Body of pancreas (tissue), 4 donors: ENCODE results near the gene TNS3. TPM values are rescaled to one million over a fixed set of nuclear protein-coding genes. Genes with fewer than 3 reads are reported as not detected.

Source experiments
- ATAC-seq: fragments of 150-250 bp; one replicate; pipeline ENCODE4 v1.9.1; 2016
- DNase-seq, 4 donors: peaks; one replicate each; pipeline ENCODE4 v3.0.0-alpha.2; 2019
- H3K27ac ChIP-seq, 4 donors: fragments of 200-600 bp; sonication (generic); 1 replicate in 3 of 4; 2 replicates in 1 of 4; pipeline versions ENCODE4 v1.5.1 to v1.6.1; 2016 to 2019; ENCODE audit warnings: mild to moderate bottlenecking in 1 of 4, mixed read lengths in 1 of 4, moderate library complexity in 1 of 4
- H3K27me3 ChIP-seq, 2 donors: fragments of 200-600 bp; sonication (generic); one replicate each; pipeline ENCODE4 v1.6.0; 2016; ENCODE audit warnings: mild to moderate bottlenecking in 1 of 2
- H3K36me3 ChIP-seq, 2 donors: fragments of 200-600 bp; sonication (generic); replicated peaks in 1 of 2; 2 replicates each; pipeline ENCODE4 v1.5.1; 2016; ENCODE audit warnings: low read depth in 2 of 2; ENCODE audit not compliant: insufficient read depth in 1 of 2
- H3K4me1 ChIP-seq: fragments of 200-600 bp; sonication (generic); one replicate; pipeline ENCODE4 v1.6.0; 2016
- H3K4me3 ChIP-seq, 2 donors: fragments of 200-600 bp; sonication (generic); 1 replicate in 1 of 2; 2 replicates in 1 of 2; pipeline ENCODE4 v1.5.1; 2016 to 2019
- H3K9me3 ChIP-seq, 3 donors: fragments of 200-600 bp; sonication (generic); 1 replicate in 2 of 3; 2 replicates in 1 of 3; pipeline ENCODE4 v1.5.1; 2016
- CTCF ChIP-seq, 7 experiments: fragments of 450-650 bp in 4 of 7; fragments of 200-600 bp in 3 of 7; sonication (generic) in 3 of 7; IDR thresholded peaks; one replicate each; pipeline ENCODE4 v1.5.1; 2016 to 2019; ENCODE audit warnings: antibody characterized with exemption in 7 of 7
- POLR2A ChIP-seq, 3 donors: fragments of 450-650 bp; IDR thresholded peaks; one replicate each; pipeline ENCODE4 v1.6.1; 2016; ENCODE audit warnings: antibody characterized with exemption in 3 of 3, mild to moderate bottlenecking in 2 of 3
- WGBS, 2 donors: methylation state at CpG; one replicate each; pipeline ENCODE4 v1.1.5; 2017; 5-methylcytosine and 5-hydroxymethylcytosine counted together
- intact Hi-C: fragments of 100-400 bp; cut with DNase I; formaldehyde crosslinking; loops from one replicate; pipeline ENCODE4 v1.15.1; 2023
- total RNA-seq, 2 donors: library from RNA; depleted of rRNA; stranded (reverse); fragments of >200 nt; gene quantifications; one replicate each; pipeline ENCODE4 v1.1.0, GENCODE V29; 2016

TNS3 gene
- total RNA-seq, 2 donors from 2014 or later: 100 to 265 TPM

- no peaks in the 10 kb centered on the region for H3K27me3 ChIP-seq
- ATAC-seq: no peak
- H3K36me3 ChIP-seq: peaks cover 0 to 39% of the 10 kb centered on the region in 2 donors
- no peak for DNase-seq
- no peaks in the 10 kb centered on the region for H3K9me3 ChIP-seq
- H3K4me1 ChIP-seq: peaks cover 37% of the 10 kb centered on the region
- TF ChIP-seq CTCF (IDR thresholded peaks at IDR 0.05) (no peak), POLR2A (IDR thresholded peaks at IDR 0.05) (no peak)
- no peak overlapping the region for H3K27ac ChIP-seq
- 67 to 68% methylated on average over 5 of the region's 5 CpGs for WGBS, 2 donors
- intact Hi-C loops: loop anchor here (10.0 kb wide), 1 partner anchor 376 kb away; no protein-coding TSS in a partner anchor
- no peak overlapping the region for H3K4me3 ChIP-seq
These were observed 143.4 kb downstream of the TNS3 start for GRCh38 chr7:47438411-47439029.

- no peaks in the 10 kb centered on the region for H3K9me3 ChIP-seq
- ATAC-seq (peak; percentile 74), DNase-seq (peak; percentile 59 to 74 (median 67))
- intact Hi-C loops: loop anchor here (10.0 kb wide), 1 partner anchor 379 kb away; no protein-coding TSS in a partner anchor
- 14 to 17% methylated on average over 5 of the region's 5 CpGs for WGBS, 2 donors
- H3K27me3 ChIP-seq: no peaks in the 10 kb centered on the region
- peak overlapping the region in 1 of 4 donors; percentile 9 for H3K27ac ChIP-seq
- peaks cover 9 to 44% of the 10 kb centered on the region in 2 donors for H3K36me3 ChIP-seq
- H3K4me3 ChIP-seq: no peak overlapping the region
- no peak for TF ChIP-seq POLR2A (IDR thresholded peaks at IDR 0.05)
- TF ChIP-seq CTCF (IDR thresholded peaks at IDR 0.05): peak; percentile 30 to 67 (median 57)
- H3K4me1 ChIP-seq: peaks cover 13% of the 10 kb centered on the region
These were observed 146.0 kb downstream of the TNS3 start for GRCh38 chr7:47435889-47436312.

GRCh38 chr7:47433564-47433895, 148.4 kb downstream of the TNS3 start:
- no peak for DNase-seq
- no peak overlapping the region for H3K4me3 ChIP-seq
- H3K36me3 ChIP-seq: peaks cover 9 to 31% of the 10 kb centered on the region in 2 donors
- intact Hi-C loops: loop anchor here (10.0 kb wide), 1 partner anchor 381 kb away; no protein-coding TSS in a partner anchor
- TF ChIP-seq CTCF (IDR thresholded peaks at IDR 0.05) (no peak), POLR2A (IDR thresholded peaks at IDR 0.05) (no peak)
- H3K9me3 ChIP-seq: no peaks in the 10 kb centered on the region
- H3K27ac ChIP-seq: peak overlapping the region in 1 of 4 donors; percentile 11
- 74 to 81% methylated on average over 2 of the region's 2 CpGs for WGBS, 2 donors
- no peaks in the 10 kb centered on the region for H3K27me3 ChIP-seq
- peaks cover 10% of the 10 kb centered on the region for H3K4me1 ChIP-seq
- no peak for ATAC-seq

GRCh38 chr7:47432671-47433563, 149.0 kb downstream of the TNS3 start:
- DNase-seq (peak in 1 of 4 donors; percentile 34), ATAC-seq (no peak)
- WGBS, 2 donors: 82 to 91% methylated on average over 17 of the region's 17 CpGs

More at GRCh38 chr7:47432671-47433563, 149.0 kb downstream of the TNS3 start:
- Histone ChIP-seq H3K27me3 (no peaks in the 10 kb centered on the region), H3K4me1 (peaks cover 13% of the 10 kb centered on the region), H3K36me3 (peaks cover 9 to 25% of the 10 kb centered on the region in 2 donors), H3K4me3 (no peak overlapping the region), H3K27ac (peak overlapping the region in 1 of 4 donors; percentile 11), H3K9me3 (no peaks in the 10 kb centered on the region)
- intact Hi-C loops: loop anchor here (10.0 kb wide), 1 partner anchor 382 kb away; no protein-coding TSS in a partner anchor
- no peak for TF ChIP-seq POLR2A (IDR thresholded peaks at IDR 0.05)
- TF ChIP-seq CTCF (IDR thresholded peaks at IDR 0.05): no peak
